B cell (primary cell): Measurements from ENCODE around the gene SPATA3.
A peak's percentile ranks its signal among the peaks of the same experiment; 100 is the strongest.

Experiments
- EZH2 ChIP-seq: IDR thresholded peaks from 2 replicates; pipeline ENCODE4 v1.6.1; 2012; ENCODE audit warnings: borderline replicate concordance, low read depth, mild to moderate bottlenecking, moderate library complexity, low read length; ENCODE audit not compliant: insufficient read depth, poor library complexity, severe bottlenecking
- TF ChIP-seq, protein P1 (sequence below): fragments of 200-600 bp; IDR thresholded peaks from one replicate; pipeline ENCODE4 v1.8.0; 2022; ENCODE audit warnings: antibody characterized with exemption, mild to moderate bottlenecking

DNA sequence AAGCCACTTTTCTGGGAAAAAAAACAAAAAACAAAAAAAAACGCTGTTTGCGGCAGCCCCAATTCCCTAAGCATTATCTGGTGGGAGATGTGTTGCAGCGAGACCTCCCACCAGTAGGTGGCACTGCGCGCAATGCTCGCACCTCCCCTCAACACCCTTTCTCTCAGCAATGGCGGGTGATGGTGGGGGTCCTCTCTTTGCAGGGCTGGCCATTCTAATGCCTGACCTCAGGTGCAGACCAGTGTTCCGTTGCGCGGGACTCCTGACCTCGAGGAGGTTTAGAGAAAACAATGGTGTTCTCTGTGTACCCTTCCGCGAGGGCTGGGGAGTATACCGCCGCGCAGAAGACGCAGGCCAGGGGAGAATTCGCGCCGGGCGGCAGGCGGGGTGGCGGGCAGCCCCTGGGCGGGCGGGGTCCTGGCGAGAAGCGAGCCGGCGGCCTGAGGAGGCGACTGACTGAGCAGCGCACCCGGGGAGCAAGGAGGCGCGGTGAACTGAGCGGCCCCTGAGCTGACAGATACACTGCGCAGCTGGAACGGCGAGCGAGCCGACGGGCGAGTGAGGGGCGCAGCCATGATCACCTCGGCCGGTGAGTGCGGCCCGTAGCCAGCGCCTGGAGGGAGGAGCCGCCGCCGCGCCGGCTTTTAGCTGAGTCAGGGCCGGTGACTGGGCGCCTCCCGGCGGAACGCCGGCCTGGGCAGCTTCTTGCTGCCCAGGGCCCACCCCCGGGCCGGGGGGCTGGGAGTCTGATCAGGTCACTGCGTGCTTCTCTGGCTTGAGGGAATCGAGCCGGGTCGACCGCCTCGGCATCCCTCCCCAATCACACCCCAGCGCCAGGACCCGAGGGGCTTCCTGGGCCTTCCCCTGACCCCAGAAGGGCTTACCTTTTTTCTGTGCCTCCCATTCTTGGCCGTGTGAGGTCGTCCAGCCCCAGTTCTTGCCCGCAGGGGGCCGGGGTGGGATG is 60.8 kb downstream of the SPATA3 start, which contains the start of gene PSMD1:
- TF ChIP-seq, protein P1, sequence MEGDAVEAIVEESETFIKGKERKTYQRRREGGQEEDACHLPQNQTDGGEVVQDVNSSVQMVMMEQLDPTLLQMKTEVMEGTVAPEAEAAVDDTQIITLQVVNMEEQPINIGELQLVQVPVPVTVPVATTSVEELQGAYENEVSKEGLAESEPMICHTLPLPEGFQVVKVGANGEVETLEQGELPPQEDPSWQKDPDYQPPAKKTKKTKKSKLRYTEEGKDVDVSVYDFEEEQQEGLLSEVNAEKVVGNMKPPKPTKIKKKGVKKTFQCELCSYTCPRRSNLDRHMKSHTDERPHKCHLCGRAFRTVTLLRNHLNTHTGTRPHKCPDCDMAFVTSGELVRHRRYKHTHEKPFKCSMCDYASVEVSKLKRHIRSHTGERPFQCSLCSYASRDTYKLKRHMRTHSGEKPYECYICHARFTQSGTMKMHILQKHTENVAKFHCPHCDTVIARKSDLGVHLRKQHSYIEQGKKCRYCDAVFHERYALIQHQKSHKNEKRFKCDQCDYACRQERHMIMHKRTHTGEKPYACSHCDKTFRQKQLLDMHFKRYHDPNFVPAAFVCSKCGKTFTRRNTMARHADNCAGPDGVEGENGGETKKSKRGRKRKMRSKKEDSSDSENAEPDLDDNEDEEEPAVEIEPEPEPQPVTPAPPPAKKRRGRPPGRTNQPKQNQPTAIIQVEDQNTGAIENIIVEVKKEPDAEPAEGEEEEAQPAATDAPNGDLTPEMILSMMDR = peak; percentile 91
- no peak for TF ChIP-seq EZH2
